ENCODE measurements around the gene TEAD3. TPM values are rescaled to one million over a fixed set of nuclear protein-coding genes. Genes with fewer than 3 reads are reported as not detected.
A peak's percentile ranks its signal among the peaks of the same experiment; 100 is the strongest.

The TEAD3 gene
- total and polyA plus RNA-seq, 7 donors, result 14.4 to 95.8 (median 50.4) TPM

- intact Hi-C loops (cut with DNase I), result no loop called here
- no peak for TF ChIP-seq EP300 (IDR thresholded peaks at IDR 0.05)
- no peaks in the 10 kb centered on the region for H3K27me3 ChIP-seq
- peaks cover 18 to 99% (median 73%) of the 10 kb centered on the region in 4 donors for H3K36me3 ChIP-seq
- no peak overlapping the region for H3K4me3 ChIP-seq
- H3K9me3 ChIP-seq, result no peaks in the 10 kb centered on the region
- no peak for DNase-seq
- peaks cover 0 to 23% (median 20%) of the 10 kb centered on the region in 4 donors for H3K4me1 ChIP-seq
- no peak overlapping the region for H3K27ac ChIP-seq
- 62 to 78% methylated on average over 14 of the region's 14 CpGs for WGBS, 2 donors
These were observed 20.9 kb downstream of the TEAD3 start for GRCh38 chr6:35476004-35476403.

- TF ChIP-seq CTCF (IDR thresholded peaks at IDR 0.05) (no peak), POLR2AphosphoS5 (IDR thresholded peaks at IDR 0.05) (peak in 2 of 4 donors; percentile 9 to 24)
- DNase-seq, result no peak
- Histone ChIP-seq H3K36me3 (peaks cover 18 to 99% (median 73%) of the 10 kb centered on the region in 4 donors), H3K27ac (peak overlapping the region in 2 of 4 donors; percentile 22 to 29), H3K9me3 (no peaks in the 10 kb centered on the region), H3K4me3 (no peak overlapping the region), H3K27me3 (no peaks in the 10 kb centered on the region), H3K4me1 (peaks cover 0 to 28% (median 24%) of the 10 kb centered on the region in 4 donors)
- 70 to 84% methylated on average over 4 of the region's 4 CpGs for WGBS, 2 donors
- intact Hi-C loops (cut with DNase I), result no loop called here
These were observed 21.3 kb downstream of the TEAD3 start for GRCh38 chr6:35475573-35475972.

GRCh38 chr6:35474942-35475570, 21.8 kb downstream of the TEAD3 start:
- no peak for DNase-seq
- peaks cover 0 to 33% (median 29%) of the 10 kb centered on the region in 4 donors for H3K4me1 ChIP-seq
- no peaks in the 10 kb centered on the region for H3K9me3 ChIP-seq
- TF ChIP-seq EP300 (IDR thresholded peaks at IDR 0.05), result no peak
- no peak for TF ChIP-seq POLR2AphosphoS5 (IDR thresholded peaks at IDR 0.05)
- no peak for TF ChIP-seq POLR2A (IDR thresholded peaks at IDR 0.05)
- no peak for TF ChIP-seq CTCF (IDR thresholded peaks at IDR 0.05)
- no peak overlapping the region for H3K4me3 ChIP-seq
- intact Hi-C loops (cut with DNase I), result no loop called here
- peak overlapping the region in 3 of 4 donors; percentile 29 to 92 (median 32) for H3K27ac ChIP-seq
- H3K36me3 ChIP-seq, result peaks cover 17 to 99% (median 71%) of the 10 kb centered on the region in 4 donors
- 92 to 93% methylated on average over 20 of the region's 20 CpGs for WGBS, 2 donors
- H3K27me3 ChIP-seq, result no peaks in the 10 kb centered on the region

- 88 to 90% methylated on average over 14 of the region's 14 CpGs for WGBS, 2 donors
- Histone ChIP-seq H3K9me3 (no peaks in the 10 kb centered on the region), H3K36me3 (peaks cover 14 to 98% (median 65%) of the 10 kb centered on the region in 4 donors), H3K27ac (peak overlapping the region; percentile 17 to 93 (median 62)), H3K27me3 (no peaks in the 10 kb centered on the region), H3K4me1 (peaks cover 0 to 40% (median 36%) of the 10 kb centered on the region in 4 donors), H3K4me3 (no peak overlapping the region)
- intact Hi-C loops (cut with DNase I), result no loop called here
- no peak for DNase-seq
- TF ChIP-seq EP300 (IDR thresholded peaks at IDR 0.05) (no peak), POLR2AphosphoS5 (IDR thresholded peaks at IDR 0.05) (peak in 1 of 4 donors; percentile 22), POLR2A (IDR thresholded peaks at IDR 0.05) (no peak), CTCF (IDR thresholded peaks at IDR 0.05) (no peak)
These were observed 22.5 kb downstream of the TEAD3 start for GRCh38 chr6:35474131-35474941.

GRCh38 chr6:35473850-35474130, 23.1 kb downstream of the TEAD3 start:
- peaks cover 0 to 40% (median 39%) of the 10 kb centered on the region in 4 donors for H3K4me1 ChIP-seq
- no peak overlapping the region for H3K4me3 ChIP-seq
- H3K36me3 ChIP-seq, result peaks cover 14 to 93% (median 61%) of the 10 kb centered on the region in 4 donors
- H3K27ac ChIP-seq, result peak overlapping the region in 3 of 4 donors; percentile 32 to 93 (median 92)
- no peak for DNase-seq
- intact Hi-C loops (cut with DNase I), result no loop called here
- no peaks in the 10 kb centered on the region for H3K9me3 ChIP-seq
- no peaks in the 10 kb centered on the region for H3K27me3 ChIP-seq
- no peak for TF ChIP-seq EP300 (IDR thresholded peaks at IDR 0.05)
- no peak for TF ChIP-seq POLR2AphosphoS5 (IDR thresholded peaks at IDR 0.05)
- TF ChIP-seq CTCF (IDR thresholded peaks at IDR 0.05), result no peak
- TF ChIP-seq POLR2A (IDR thresholded peaks at IDR 0.05), result no peak

Data from sigmoid colon (tissue), 7 donors.